Panc1 (cell line): Measurements from ENCODE around the gene ABL1. TPM values are rescaled to one million over a fixed set of nuclear protein-coding genes. Genes with fewer than 3 reads are reported as not detected.

Source experiments
- ATAC-seq: fragments of 200-7000 bp; cut with Tn5 transposase; 2 replicates; pipeline ENCODE4 v1.9.1; 2020; ENCODE audit warnings: mild to moderate bottlenecking, moderate library complexity
- BruUV-seq: library from RNA; stranded (reverse); fragments of 400-500 nt; replicated peaks from 2 replicates; lab custom pipeline; 2021; lab: Mats Ljungman, UMichigan
- CTCF ChIA-PET: fragments of 300-600 bp; sonication (Branson Sonifier 250); formaldehyde crosslinking; loops from one replicate; lab custom pipeline; 2022; ENCODE audit warnings: antibody characterized with exemption; lab: Charles Lee
- POLR2A ChIA-PET: fragments of 300-600 bp; sonication (Branson Sonifier 250); formaldehyde crosslinking; loops from one replicate; lab custom pipeline; 2022; ENCODE audit warnings: antibody characterized with exemption; lab: Charles Lee
- DNase-seq: peaks from one replicate; pipeline ENCODE4 v3.0.0-alpha.2; 2010; ENCODE audit warnings: low read depth, low spot score
- H3K27ac ChIP-seq: 2 replicates; pipeline ENCODE4 v1.5.1; 2011; ENCODE audit warnings: mild to moderate bottlenecking, low read length, inconsistent platforms
- H3K27me3 ChIP-seq: fragments of 200-500 bp; sonication (Bioruptor generic); 2 replicates; pipeline ENCODE4 v1.6.0; 2014; ENCODE audit warnings: low read length, inconsistent platforms; ENCODE audit not compliant: control insufficient read depth, insufficient read depth
- H3K36me3 ChIP-seq: fragments of 200-500 bp; sonication (Bioruptor generic); 2 replicates; pipeline ENCODE4 v1.5.1; 2014; ENCODE audit warnings: inconsistent platforms, mild to moderate bottlenecking, low read length, moderate library complexity; ENCODE audit not compliant: control insufficient read depth, insufficient read depth
- H3K4me1 ChIP-seq: 2 replicates; pipeline ENCODE4 v1.5.1; 2011; ENCODE audit warnings: inconsistent platforms, mild to moderate bottlenecking, low read length, moderate library complexity; ENCODE audit not compliant: control insufficient read depth, insufficient read depth
- H3K4me3 ChIP-seq, 2 experiments: 2 replicates each; pipeline ENCODE4 v1.5.1; 2011 to 2012; ENCODE audit warnings: low read depth in 2 of 2, low read length in 2 of 2, mild to moderate bottlenecking in 2 of 2, inconsistent platforms in 1 of 2, moderate library complexity in 1 of 2
- H3K9me3 ChIP-seq: fragments of 200-500 bp; sonication (Bioruptor generic); 2 replicates; pipeline ENCODE4 v1.5.1; 2014; ENCODE audit warnings: low read depth, mild to moderate bottlenecking, inconsistent platforms, low read length, moderate library complexity; ENCODE audit not compliant: control insufficient read depth, insufficient read depth
- POLR2AphosphoS5 ChIP-seq: IDR thresholded peaks from 2 replicates; pipeline ENCODE4 v1.6.1; 2012; ENCODE audit warnings: mild to moderate bottlenecking, low read depth, low read length, moderate library complexity
- SIN3A ChIP-seq: IDR thresholded peaks from 2 replicates; pipeline ENCODE4 v1.6.1; 2012; ENCODE audit warnings: low read depth, mild to moderate bottlenecking, low read length, moderate library complexity, borderline replicate concordance; ENCODE audit not compliant: insufficient read depth
- TCF7L2 ChIP-seq: IDR thresholded peaks from 2 replicates; pipeline ENCODE4 v1.6.1; 2011; ENCODE audit warnings: mild to moderate bottlenecking, low read depth, low read length, inconsistent platforms
- in situ Hi-C: cut with HindIII; loops from 2 replicates; pipeline ENCODE4 v1.10.0; 2016; ENCODE audit warnings: low sequenced_read_pairs, low pct_unique_long_range_greater_than_20kb
- intact Hi-C: fragments of 100-400 bp; cut with micrococcal nuclease; formaldehyde crosslinking; loops from one replicate; pipeline ENCODE4 v1.10.0; 2022; ENCODE audit not compliant: unreplicated experiment
- total RNA-seq: library from RNA; stranded (reverse); gene quantifications from one replicate; pipeline ENCODE4 v1.2.1, GENCODE V29; 2021; ENCODE audit not compliant: unreplicated experiment
- TF ChIP-seq, protein P1 (sequence below), 2 experiments: IDR thresholded peaks; 2 replicates each; pipeline ENCODE4 v1.6.1; 2011 to 2012; ENCODE audit warnings: low read depth in 2 of 2, control low read depth in 1 of 2, low read length in 1 of 2, mild to moderate bottlenecking in 1 of 2, moderate library complexity in 1 of 2; ENCODE audit not compliant: insufficient read depth in 1 of 2
- TF ChIP-seq, protein P2 (sequence below): fragments of 450-650 bp; IDR thresholded peaks from 2 replicates; pipeline ENCODE4 v1.5.1; 2017; ENCODE audit warnings: mild to moderate bottlenecking

ABL1 gene
- total RNA-seq, 1 experiment from 2014 or later: 48.4 TPM

DNA sequence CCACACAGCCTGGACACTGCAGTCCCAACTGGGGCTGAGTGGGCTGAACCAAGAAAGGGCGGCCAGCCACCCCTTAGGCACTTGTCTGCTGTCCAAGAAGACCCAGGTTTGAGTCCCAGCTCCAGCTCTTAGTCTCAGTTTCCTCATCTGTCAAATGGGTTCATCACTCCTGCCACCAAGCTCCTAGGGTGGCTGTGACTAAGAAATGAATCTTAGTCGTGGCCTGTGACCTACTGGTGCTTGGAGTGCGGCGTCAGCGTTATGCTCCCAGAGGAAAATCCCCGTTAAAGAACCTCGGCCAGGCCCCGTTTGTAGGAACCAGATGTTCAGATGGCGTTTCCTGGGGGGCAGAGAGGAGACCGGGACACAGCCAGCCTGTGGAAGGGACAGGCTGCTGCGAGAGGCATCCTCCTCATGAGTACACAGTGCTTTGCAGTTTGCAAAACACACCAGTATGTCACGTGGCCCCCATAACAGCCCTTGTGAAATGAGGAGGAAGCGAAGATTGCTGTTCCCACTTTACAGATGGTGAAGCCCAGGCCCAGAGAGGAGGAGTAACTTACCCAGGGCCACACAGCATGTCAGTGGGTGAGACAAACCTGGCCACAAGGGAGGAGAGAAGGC is 100.7 kb downstream of the ABL1 start:
- intact Hi-C loops (no loop called here), in situ Hi-C loops (no loop called here)
- no TSS peak for BruUV-seq
- Histone ChIP-seq H3K4me1 (peaks cover 27% of the 10 kb centered on the region), H3K4me3 (no peak overlapping the region), H3K27me3 (no peaks in the 10 kb centered on the region), H3K36me3 (no peaks in the 10 kb centered on the region), H3K9me3 (no peaks in the 10 kb centered on the region), H3K27ac (peak overlapping the region; percentile 51)
- ChIA-PET POLR2A (no interaction called here), CTCF (no interaction called here)
- DNase-seq (no peak), ATAC-seq (no peak)
- no peak for TF ChIP-seq TCF7L2
- TF ChIP-seq SIN3A: no peak
- TF ChIP-seq, protein P1, sequence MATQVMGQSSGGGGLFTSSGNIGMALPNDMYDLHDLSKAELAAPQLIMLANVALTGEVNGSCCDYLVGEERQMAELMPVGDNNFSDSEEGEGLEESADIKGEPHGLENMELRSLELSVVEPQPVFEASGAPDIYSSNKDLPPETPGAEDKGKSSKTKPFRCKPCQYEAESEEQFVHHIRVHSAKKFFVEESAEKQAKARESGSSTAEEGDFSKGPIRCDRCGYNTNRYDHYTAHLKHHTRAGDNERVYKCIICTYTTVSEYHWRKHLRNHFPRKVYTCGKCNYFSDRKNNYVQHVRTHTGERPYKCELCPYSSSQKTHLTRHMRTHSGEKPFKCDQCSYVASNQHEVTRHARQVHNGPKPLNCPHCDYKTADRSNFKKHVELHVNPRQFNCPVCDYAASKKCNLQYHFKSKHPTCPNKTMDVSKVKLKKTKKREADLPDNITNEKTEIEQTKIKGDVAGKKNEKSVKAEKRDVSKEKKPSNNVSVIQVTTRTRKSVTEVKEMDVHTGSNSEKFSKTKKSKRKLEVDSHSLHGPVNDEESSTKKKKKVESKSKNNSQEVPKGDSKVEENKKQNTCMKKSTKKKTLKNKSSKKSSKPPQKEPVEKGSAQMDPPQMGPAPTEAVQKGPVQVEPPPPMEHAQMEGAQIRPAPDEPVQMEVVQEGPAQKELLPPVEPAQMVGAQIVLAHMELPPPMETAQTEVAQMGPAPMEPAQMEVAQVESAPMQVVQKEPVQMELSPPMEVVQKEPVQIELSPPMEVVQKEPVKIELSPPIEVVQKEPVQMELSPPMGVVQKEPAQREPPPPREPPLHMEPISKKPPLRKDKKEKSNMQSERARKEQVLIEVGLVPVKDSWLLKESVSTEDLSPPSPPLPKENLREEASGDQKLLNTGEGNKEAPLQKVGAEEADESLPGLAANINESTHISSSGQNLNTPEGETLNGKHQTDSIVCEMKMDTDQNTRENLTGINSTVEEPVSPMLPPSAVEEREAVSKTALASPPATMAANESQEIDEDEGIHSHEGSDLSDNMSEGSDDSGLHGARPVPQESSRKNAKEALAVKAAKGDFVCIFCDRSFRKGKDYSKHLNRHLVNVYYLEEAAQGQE (IDR thresholded peaks at IDR 0.05; ENCODE audit: insufficient read depth in 1 of 2, low read depth in 2 of 2, low read length in 1 of 2): no peak
- TF ChIP-seq, protein P2, sequence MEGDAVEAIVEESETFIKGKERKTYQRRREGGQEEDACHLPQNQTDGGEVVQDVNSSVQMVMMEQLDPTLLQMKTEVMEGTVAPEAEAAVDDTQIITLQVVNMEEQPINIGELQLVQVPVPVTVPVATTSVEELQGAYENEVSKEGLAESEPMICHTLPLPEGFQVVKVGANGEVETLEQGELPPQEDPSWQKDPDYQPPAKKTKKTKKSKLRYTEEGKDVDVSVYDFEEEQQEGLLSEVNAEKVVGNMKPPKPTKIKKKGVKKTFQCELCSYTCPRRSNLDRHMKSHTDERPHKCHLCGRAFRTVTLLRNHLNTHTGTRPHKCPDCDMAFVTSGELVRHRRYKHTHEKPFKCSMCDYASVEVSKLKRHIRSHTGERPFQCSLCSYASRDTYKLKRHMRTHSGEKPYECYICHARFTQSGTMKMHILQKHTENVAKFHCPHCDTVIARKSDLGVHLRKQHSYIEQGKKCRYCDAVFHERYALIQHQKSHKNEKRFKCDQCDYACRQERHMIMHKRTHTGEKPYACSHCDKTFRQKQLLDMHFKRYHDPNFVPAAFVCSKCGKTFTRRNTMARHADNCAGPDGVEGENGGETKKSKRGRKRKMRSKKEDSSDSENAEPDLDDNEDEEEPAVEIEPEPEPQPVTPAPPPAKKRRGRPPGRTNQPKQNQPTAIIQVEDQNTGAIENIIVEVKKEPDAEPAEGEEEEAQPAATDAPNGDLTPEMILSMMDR: no peak
- no peak for TF ChIP-seq POLR2AphosphoS5

- H3K9me3 ChIP-seq: no peaks in the 10 kb centered on the region
- no peaks in the 10 kb centered on the region for H3K27me3 ChIP-seq
- H3K36me3 ChIP-seq: no peaks in the 10 kb centered on the region
- intact Hi-C loops (no loop called here), in situ Hi-C loops (no loop called here)
- ChIA-PET POLR2A (interaction anchor here (0.7 kb wide), 1 partner anchor 116 kb away, joined by 3 read pairs; no protein-coding TSS in a partner anchor), CTCF (no interaction called here)
- peaks cover 27% of the 10 kb centered on the region for H3K4me1 ChIP-seq
- H3K4me3 ChIP-seq: no peak overlapping the region
- TF ChIP-seq, protein P2: no peak
- TF ChIP-seq TCF7L2 (no peak), SIN3A (no peak), POLR2AphosphoS5 (no peak)
- TF ChIP-seq, protein P1 (IDR thresholded peaks at IDR 0.05; ENCODE audit: insufficient read depth in 1 of 2, low read depth in 2 of 2, low read length in 1 of 2): no peak
- H3K27ac ChIP-seq: peak overlapping the region; percentile 51
- ATAC-seq: peak; percentile 41
- no peak for DNase-seq
- BruUV-seq: no TSS peak
Measured at GRCh38 chr9:130936285-130937117, 101.4 kb downstream of the ABL1 start.
